Osteoblast (primary cell): ENCODE results near the gene RPRD1B. TPM values are rescaled to one million over a fixed set of nuclear protein-coding genes. Genes with fewer than 3 reads are reported as not detected.

Source experiments
- DNase-seq: peaks from one replicate; pipeline ENCODE4 v3.0.0; 2011; ENCODE audit warnings: low spot score, mixed read lengths; ENCODE audit not compliant: insufficient read length; ENCODE audit errors: missing footprints
- H2AFZ ChIP-seq: 2 replicates; pipeline ENCODE4 v1.6.0; 2011; ENCODE audit warnings: mild to moderate bottlenecking, low read length
- H3K27ac ChIP-seq: 2 replicates; pipeline ENCODE4 v1.5.1; 2011; ENCODE audit warnings: mild to moderate bottlenecking, low read depth, low read length, moderate library complexity
- H3K27me3 ChIP-seq: 2 replicates; pipeline ENCODE4 v1.6.0; 2012; ENCODE audit warnings: mild to moderate bottlenecking, control low read depth, inconsistent platforms, low read length, moderate library complexity; ENCODE audit not compliant: insufficient read depth
- H3K36me3 ChIP-seq: 2 replicates; pipeline ENCODE4 v1.5.1; 2011; ENCODE audit warnings: mild to moderate bottlenecking, low read length, control low read depth, moderate library complexity; ENCODE audit not compliant: insufficient read depth
- H3K4me1 ChIP-seq: 2 replicates; pipeline ENCODE4 v1.5.1; 2011; ENCODE audit warnings: mild to moderate bottlenecking, low read length, control low read depth, moderate library complexity; ENCODE audit not compliant: insufficient read depth
- H3K4me2 ChIP-seq: 2 replicates; pipeline ENCODE4 v1.6.0; 2011; ENCODE audit warnings: mild to moderate bottlenecking, low read length; ENCODE audit not compliant: insufficient read depth
- H3K4me3 ChIP-seq: fragments of 200-600 bp; sonication (generic); 3 replicates; pipeline ENCODE4 v1.5.1; 2012; ENCODE audit warnings: mild to moderate bottlenecking, low read length, inconsistent platforms; ENCODE audit not compliant: insufficient read depth
- H3K79me2 ChIP-seq: 2 replicates; pipeline ENCODE4 v1.6.0; 2012; ENCODE audit warnings: mild to moderate bottlenecking, low read length, control low read depth, inconsistent platforms; ENCODE audit not compliant: insufficient read depth
- H3K9me3 ChIP-seq: 2 replicates; pipeline ENCODE4 v1.5.1; 2011; ENCODE audit warnings: low read depth, low read length, control low read depth
- H4K20me1 ChIP-seq: 2 replicates; pipeline ENCODE4 v1.6.0; 2012; ENCODE audit warnings: mild to moderate bottlenecking, low read length, control low read depth; ENCODE audit not compliant: insufficient read depth
- CTCF ChIP-seq: IDR thresholded peaks from 2 replicates; pipeline ENCODE4 v1.5.1; 2011; ENCODE audit warnings: mild to moderate bottlenecking, low read depth, low read length, moderate library complexity; ENCODE audit errors: extremely low read depth
- total RNA-seq: library from RNA; depleted of rRNA; stranded (reverse); fragments of >200 nt; gene quantifications from 2 replicates; pipeline ENCODE4 v1.2.3, GENCODE V29; 2012

The RPRD1B gene
- total RNA-seq, 1 donor, result 29.3 TPM

DNA sequence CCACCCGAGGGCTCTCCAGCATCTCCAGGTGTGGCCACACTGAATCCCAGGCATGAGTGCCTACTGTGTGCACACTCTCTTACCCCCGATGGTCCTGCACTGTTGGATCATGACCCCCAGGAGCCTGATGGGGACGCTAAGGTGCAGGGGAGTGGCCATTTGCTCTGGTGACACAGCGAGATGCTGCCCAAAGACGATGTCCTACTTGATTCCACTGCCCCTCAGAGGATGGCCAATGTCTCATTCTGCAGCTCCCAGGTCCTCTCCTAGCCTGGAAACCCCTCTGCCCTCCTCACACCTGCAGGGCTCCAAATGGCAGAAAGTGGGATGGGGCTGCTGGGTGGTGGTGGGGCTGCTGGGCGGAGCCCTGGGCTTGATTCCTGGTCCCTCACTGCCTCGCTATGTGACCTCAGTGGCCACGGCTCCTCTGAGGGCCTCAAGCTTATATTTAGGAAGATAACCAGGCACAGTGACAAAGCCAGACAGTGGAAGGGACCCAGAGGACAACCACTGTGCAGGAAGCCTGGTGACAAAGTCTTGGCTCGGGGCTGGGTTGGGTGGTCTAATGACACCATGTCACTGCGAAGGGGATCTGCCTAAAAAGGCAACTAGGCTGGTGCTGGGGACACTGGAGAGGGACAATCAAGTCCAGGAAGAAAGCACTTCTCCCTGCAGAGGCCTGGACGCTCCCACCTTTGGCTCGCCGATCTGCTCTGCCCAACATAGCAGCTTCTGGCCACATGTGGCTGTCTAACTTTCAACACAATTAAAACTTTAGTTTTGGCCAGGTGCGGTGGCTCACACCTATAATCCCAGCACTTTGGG, 103.1 kb downstream of the RPRD1B start:
- H3K36me3 ChIP-seq, result peaks cover 98% of the 10 kb centered on the region
- no peaks in the 10 kb centered on the region for H3K79me2 ChIP-seq
- TF ChIP-seq CTCF, result no peak
- no peaks in the 10 kb centered on the region for H3K9me3 ChIP-seq
- H3K4me1 ChIP-seq, result peaks cover 23% of the 10 kb centered on the region
- H3K27me3 ChIP-seq, result no peaks in the 10 kb centered on the region
- no peak overlapping the region for H2AFZ ChIP-seq
- DNase-seq, result no peak
- no peak overlapping the region for H3K4me2 ChIP-seq
- peaks cover 7% of the 10 kb centered on the region for H4K20me1 ChIP-seq
- H3K27ac ChIP-seq, result no peak overlapping the region
- no peak overlapping the region for H3K4me3 ChIP-seq

DNA sequence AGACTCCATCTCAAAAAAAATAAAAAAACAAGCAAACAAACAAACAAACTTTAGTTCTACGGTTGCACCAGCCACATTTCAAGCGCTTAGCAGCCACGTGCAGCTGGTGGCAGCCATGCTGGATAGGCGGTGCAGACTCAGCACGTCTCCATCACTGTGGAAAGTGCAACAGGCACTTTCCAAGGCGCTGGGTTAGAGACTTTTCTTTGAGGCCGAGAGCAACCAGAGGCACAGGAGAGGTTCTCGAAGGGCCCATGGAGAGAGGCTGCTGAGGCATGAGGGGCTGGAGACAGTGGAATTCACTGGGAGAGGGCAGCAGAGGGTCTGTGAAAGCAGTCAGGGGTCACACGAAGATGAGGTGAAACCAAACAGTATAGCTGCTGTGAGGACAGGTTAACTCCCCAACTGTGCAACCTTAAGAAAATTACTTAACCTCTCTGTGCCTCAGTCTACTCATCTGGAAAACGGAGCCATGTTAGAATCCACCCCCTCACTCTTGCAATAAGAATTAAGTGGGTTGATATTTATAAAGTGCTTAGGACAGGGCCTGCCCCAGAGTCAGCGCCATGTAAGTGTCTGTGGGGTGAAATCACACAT, 104.0 kb downstream of the RPRD1B start:
- H3K9me3 ChIP-seq, result no peaks in the 10 kb centered on the region
- H2AFZ ChIP-seq, result no peak overlapping the region
- peaks cover 23% of the 10 kb centered on the region for H3K4me1 ChIP-seq
- H3K27me3 ChIP-seq, result no peaks in the 10 kb centered on the region
- H3K27ac ChIP-seq, result no peak overlapping the region
- no peak for TF ChIP-seq CTCF
- H3K4me3 ChIP-seq, result no peak overlapping the region
- H4K20me1 ChIP-seq, result peaks cover 7% of the 10 kb centered on the region
- H3K4me2 ChIP-seq, result no peak overlapping the region
- peaks cover 96% of the 10 kb centered on the region for H3K36me3 ChIP-seq
- DNase-seq, result no peak
- H3K79me2 ChIP-seq, result no peaks in the 10 kb centered on the region

- Histone ChIP-seq H3K79me2 (no peaks in the 10 kb centered on the region), H3K27me3 (no peaks in the 10 kb centered on the region), H3K9me3 (no peaks in the 10 kb centered on the region), H3K27ac (no peak overlapping the region), H3K36me3 (peaks cover 96% of the 10 kb centered on the region), H3K4me3 (no peak overlapping the region), H3K4me1 (peaks cover 24% of the 10 kb centered on the region), H4K20me1 (peaks cover 7% of the 10 kb centered on the region), H3K4me2 (no peak overlapping the region), H2AFZ (no peak overlapping the region)
- DNase-seq, result no peak
- no peak for TF ChIP-seq CTCF
Measured at GRCh38 chr20:38138086-38138778, 104.7 kb downstream of the RPRD1B start.
